Chondrocyte (in vitro differentiated cells): ENCODE results near the gene FLCN. TPM values are rescaled to one million over a fixed set of nuclear protein-coding genes. Genes with fewer than 3 reads are reported as not detected.

Experiments
- DNase-seq: peaks from one replicate; pipeline ENCODE4 v3.0.0; 2021; ENCODE audit warnings: mixed read lengths, low spot score
- H3K27ac Mint-ChIP-seq: one replicate; pipeline ENCODE4 v1.8.0; 2021; ENCODE audit warnings: mild to moderate bottlenecking, moderate library complexity, mixed read lengths; ENCODE audit not compliant: unreplicated experiment
- H3K27me3 Mint-ChIP-seq: 2 replicates; pipeline ENCODE4 v1.8.0; 2021; ENCODE audit warnings: low read depth, mixed read lengths
- H3K36me3 Mint-ChIP-seq: 2 replicates; pipeline ENCODE4 v1.8.0; 2021; ENCODE audit warnings: low read depth, mixed read lengths
- H3K4me1 Mint-ChIP-seq: 2 replicates; pipeline ENCODE4 v1.8.0; 2021; ENCODE audit warnings: low read depth, mild to moderate bottlenecking, mixed read lengths
- H3K4me3 Mint-ChIP-seq: one replicate; pipeline ENCODE4 v1.8.0; 2021; ENCODE audit warnings: mild to moderate bottlenecking, moderate library complexity, mixed read lengths; ENCODE audit not compliant: unreplicated experiment
- H3K9me3 Mint-ChIP-seq: 2 replicates; pipeline ENCODE4 v1.8.0; 2021; ENCODE audit warnings: low read depth, mixed read lengths
- CTCF ChIP-seq: fragments of 200-600 bp; sonication (generic); IDR thresholded peaks from 2 replicates; pipeline ENCODE4 v1.5.0; 2021; ENCODE audit warnings: antibody characterized with exemption, mild to moderate bottlenecking, moderate library complexity
- total RNA-seq: library from RNA; stranded (reverse); gene quantifications from 3 replicates; pipeline ENCODE4 v1.2.1, GENCODE V29; 2021

FLCN gene
- total RNA-seq, 1 donor from 2014 or later = 73.1 TPM

- Mint-ChIP-seq H3K27ac (no peak overlapping the region), H3K27me3 (no peaks in the 10 kb centered on the region), H3K4me3 (no peak overlapping the region), H3K9me3 (no peaks in the 10 kb centered on the region), H3K4me1 (peaks cover 22% of the 10 kb centered on the region), H3K36me3 (peaks cover 3% of the 10 kb centered on the region)
- TF ChIP-seq CTCF = no peak
- no peak for DNase-seq
These were observed 30.0 kb downstream of the FLCN start for GRCh38 chr17:17206913-17207335.

GRCh38 chr17:17206124-17206912, 30.6 kb downstream of the FLCN start, which contains the start of gene PLD6:
PLD6 (minus strand) TSS chr17:17206333; CDS start chr17:17206286, 47 bp downstream.
- TF ChIP-seq CTCF = no peak

GRCh38 chr17:17205368-17206123, 31.4 kb downstream of the FLCN start:
- no peak overlapping the region for H3K4me3 Mint-ChIP-seq
- no peak for TF ChIP-seq CTCF
- H3K27me3 Mint-ChIP-seq = no peaks in the 10 kb centered on the region
- no peak for DNase-seq
- peaks cover 1% of the 10 kb centered on the region for H3K36me3 Mint-ChIP-seq
- peaks cover 33% of the 10 kb centered on the region for H3K4me1 Mint-ChIP-seq
- no peak overlapping the region for H3K27ac Mint-ChIP-seq
- H3K9me3 Mint-ChIP-seq = no peaks in the 10 kb centered on the region

More at GRCh38 chr17:17206124-17206912, 30.6 kb downstream of the FLCN start, which contains the start of gene PLD6:
- no peaks in the 10 kb centered on the region for H3K27me3 Mint-ChIP-seq
- no peak for DNase-seq
- H3K36me3 Mint-ChIP-seq = peaks cover 3% of the 10 kb centered on the region
- H3K9me3 Mint-ChIP-seq = no peaks in the 10 kb centered on the region
- no peak within 1 kb of the TSS for H3K27ac Mint-ChIP-seq
- H3K4me3 Mint-ChIP-seq = no peak within 1 kb of the TSS
- peaks cover 25% of the 10 kb centered on the region for H3K4me1 Mint-ChIP-seq

GRCh38 chr17:17204635-17205231, 32.2 kb downstream of the FLCN start:
- no peak overlapping the region for H3K4me3 Mint-ChIP-seq
- peaks cover 1% of the 10 kb centered on the region for H3K36me3 Mint-ChIP-seq
- no peak for DNase-seq
- H3K9me3 Mint-ChIP-seq = no peaks in the 10 kb centered on the region
- peaks cover 41% of the 10 kb centered on the region for H3K4me1 Mint-ChIP-seq
- TF ChIP-seq CTCF = no peak
- no peaks in the 10 kb centered on the region for H3K27me3 Mint-ChIP-seq
- no peak overlapping the region for H3K27ac Mint-ChIP-seq

- Mint-ChIP-seq H3K27me3 (no peaks in the 10 kb centered on the region), H3K4me3 (no peak overlapping the region), H3K36me3 (peaks cover 1% of the 10 kb centered on the region), H3K9me3 (no peaks in the 10 kb centered on the region), H3K4me1 (peaks cover 43% of the 10 kb centered on the region), H3K27ac (no peak overlapping the region)
- no peak for DNase-seq
- TF ChIP-seq CTCF = no peak
These were observed 32.9 kb downstream of the FLCN start for GRCh38 chr17:17204041-17204591.
